HG02763 (cell line): ENCODE measurements around the gene PLAAT3.
"Not testable (repeated sequence)": the region's sequence is repeated elsewhere in the genome, so short reads cannot be mapped to it uniquely, and the experiment has no call there.

Source experiments
- ATAC-seq: cut with Tn5 transposase; IDR thresholded peaks from one replicate; pipeline ENCODE4 v1.9.1; 2021; ENCODE audit warnings: mild to moderate bottlenecking, moderate library complexity; ENCODE audit not compliant: unreplicated experiment

PLAAT3 gene

DNA sequence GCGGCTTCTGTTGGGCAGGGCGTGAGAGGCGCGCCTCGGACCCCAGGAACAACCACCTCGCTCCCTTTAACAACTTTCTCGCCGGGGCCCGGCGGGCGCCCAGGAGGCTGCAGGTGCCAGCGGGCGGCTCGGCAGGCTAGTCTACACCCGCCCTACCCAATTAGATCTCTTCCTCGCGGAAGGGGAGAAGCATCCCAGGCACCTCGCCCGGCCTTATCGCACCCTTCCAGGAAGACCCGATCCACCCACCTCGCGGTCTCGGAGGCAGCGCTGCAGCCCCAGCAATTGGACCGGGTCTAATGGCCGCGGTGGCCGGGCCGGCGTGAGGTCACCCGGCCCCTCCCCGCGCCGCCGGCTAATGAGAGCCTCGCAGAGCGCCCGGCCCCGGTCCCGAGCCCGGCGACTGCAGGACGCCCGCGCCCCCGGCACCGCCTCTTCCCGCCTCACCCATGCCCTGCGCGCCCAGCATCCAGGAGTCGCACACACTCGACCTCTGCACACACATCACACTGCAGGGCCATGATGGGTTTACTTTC is at the start of gene PLAAT3:
Gene PLAAT3, minus strand, starts transcription at position 298 of the 536 bp plus-strand sequence. CDS start 419 bp downstream, outside the sequence.
- no peak for ATAC-seq

DNA sequence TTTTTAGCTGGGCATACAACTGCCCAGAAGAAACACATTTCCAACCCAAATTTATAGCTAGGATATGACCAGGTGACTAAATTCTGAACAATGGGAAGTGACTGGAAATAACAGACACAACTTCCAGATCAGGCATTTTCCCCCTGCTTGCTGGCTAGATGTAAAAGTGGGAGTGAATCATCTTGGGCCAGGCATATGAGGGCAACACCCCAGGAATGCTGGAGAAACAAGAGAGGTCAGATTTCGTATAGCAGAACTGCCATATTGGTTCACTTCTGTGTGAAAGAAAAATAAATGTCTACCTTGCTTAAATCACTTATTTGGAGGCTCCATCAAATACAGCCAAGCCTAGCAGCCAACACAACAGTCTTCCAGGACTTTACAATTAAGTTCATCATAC is 49.6 kb upstream of the PLAAT3 start:
- no peak for ATAC-seq

DNA sequence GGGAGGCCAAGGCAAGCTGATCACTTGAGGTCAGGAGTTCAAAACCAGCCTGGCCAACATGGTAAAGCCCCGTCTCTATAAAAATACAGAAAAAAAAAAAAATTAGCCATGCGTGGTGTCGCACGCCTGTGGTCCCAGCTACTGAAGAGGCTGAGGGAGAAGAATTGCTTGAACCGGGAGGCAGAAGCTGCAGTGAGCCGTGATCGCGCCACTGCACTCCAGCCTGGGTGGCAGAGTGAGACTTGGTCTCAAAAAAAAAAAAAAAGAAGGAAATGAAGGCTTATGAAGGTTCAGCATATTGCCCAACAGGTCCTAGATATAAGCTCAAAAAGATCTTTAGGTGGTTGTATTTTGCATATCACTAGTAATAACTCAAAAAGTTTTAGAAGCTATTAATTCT is 46.7 kb upstream of the PLAAT3 start:
- no peak for ATAC-seq

DNA sequence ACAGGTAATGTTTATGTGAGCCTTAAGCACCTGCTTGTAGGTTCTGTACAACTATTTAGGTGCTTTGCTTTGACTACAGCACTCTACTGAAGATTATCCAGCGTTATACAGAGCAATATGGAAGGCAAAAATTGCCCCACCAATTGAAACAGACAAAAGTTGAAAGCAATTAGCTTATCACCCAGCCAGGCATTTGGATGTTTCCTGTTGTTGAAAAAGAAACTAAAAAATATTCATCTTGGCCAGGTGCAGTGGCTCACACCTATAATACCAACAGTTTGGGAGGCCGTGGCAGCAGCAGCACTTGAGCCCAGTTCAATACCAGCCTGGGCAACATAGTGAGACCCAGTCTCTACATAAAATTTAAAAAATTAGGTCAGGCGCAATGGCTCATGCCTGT is 38.4 kb upstream of the PLAAT3 start:
- ATAC-seq = no peak

DNA sequence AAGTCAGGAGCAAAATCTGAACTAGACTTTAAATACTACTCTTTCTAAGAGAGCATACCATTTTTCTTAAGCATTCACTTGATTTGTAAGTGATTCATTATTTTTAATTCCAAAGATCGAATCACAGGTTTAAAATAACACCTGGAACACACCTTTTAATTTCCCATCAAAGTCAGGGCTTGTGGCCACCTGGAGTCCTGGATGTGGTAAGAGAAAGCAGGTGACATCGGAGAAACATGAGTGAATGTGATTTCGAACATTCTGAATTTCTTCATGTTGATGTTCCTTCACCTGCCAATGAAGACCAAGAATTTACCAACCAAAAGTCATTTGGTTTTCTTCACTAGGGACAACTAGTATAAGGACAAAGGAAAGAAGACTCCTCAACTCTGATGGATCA is 29.0 kb upstream of the PLAAT3 start:
- ATAC-seq = no peak

DNA sequence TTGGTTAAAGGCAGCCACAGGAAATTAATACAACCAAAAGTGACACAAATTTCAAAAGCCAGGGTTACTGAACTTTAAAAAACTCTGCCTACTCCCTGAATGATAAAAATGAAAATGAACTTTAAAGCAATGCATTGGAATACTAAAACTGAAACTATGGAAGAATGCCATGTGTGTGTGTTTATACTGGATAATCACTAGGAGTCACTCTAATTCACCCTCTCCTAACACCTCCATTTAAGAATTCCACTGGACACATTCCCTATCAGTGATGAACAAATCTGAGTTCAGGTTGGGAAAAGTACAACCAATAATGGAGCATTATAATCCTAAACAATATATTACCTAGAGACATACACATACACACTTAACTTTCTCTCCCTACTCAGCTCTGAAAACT is 27.5 kb upstream of the PLAAT3 start:
- no peak for ATAC-seq

DNA sequence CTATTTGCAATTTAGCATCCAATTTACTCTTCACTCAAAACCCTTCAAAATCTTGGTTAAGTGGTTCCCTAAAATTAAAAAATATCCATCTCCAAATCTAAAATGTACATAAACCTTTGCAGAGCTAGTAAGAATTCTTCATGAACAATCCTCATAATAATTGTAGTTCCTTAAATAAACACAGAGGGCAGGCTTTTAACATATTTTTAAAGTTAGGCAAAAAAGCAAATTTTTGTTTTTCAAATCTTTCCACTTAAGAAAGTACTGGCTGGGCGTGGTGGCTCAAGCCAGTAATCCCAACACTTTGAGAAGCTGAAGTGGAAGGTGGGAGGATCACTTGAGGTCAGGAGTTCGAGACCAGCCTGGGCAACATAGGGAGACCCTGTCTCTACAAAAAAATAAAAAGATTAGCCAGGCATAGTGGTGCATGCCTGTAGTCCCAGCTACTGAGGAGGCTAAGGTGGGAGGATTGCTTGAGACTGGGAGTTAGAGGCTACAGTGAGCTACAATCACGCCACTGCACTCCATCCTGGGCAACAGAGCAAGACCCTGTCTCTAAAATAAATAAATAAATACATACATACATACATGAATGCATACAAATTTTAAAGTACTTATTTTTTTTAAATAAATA is 25.1 kb upstream of the PLAAT3 start:
- no peak for ATAC-seq

DNA sequence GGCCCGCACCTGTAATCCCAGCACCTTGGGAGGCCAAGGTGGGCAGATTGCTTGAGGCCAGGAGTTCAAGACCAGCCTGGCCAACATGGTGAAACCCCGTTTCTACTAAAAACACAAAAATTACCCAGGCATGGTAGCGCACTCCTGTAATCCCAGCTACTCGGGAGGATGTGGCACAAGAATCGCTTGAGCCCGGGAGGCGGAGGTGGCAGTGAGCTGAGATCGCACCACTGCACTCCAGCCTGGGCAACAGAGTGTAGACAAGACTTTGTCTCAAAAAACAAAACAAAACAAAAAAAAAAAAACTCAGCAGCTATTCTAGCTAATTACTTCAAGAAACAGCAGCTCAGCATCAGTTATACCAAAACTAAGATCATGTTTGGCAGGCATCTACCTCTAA is 24.2 kb upstream of the PLAAT3 start:
- not testable (repeated sequence) for ATAC-seq

DNA sequence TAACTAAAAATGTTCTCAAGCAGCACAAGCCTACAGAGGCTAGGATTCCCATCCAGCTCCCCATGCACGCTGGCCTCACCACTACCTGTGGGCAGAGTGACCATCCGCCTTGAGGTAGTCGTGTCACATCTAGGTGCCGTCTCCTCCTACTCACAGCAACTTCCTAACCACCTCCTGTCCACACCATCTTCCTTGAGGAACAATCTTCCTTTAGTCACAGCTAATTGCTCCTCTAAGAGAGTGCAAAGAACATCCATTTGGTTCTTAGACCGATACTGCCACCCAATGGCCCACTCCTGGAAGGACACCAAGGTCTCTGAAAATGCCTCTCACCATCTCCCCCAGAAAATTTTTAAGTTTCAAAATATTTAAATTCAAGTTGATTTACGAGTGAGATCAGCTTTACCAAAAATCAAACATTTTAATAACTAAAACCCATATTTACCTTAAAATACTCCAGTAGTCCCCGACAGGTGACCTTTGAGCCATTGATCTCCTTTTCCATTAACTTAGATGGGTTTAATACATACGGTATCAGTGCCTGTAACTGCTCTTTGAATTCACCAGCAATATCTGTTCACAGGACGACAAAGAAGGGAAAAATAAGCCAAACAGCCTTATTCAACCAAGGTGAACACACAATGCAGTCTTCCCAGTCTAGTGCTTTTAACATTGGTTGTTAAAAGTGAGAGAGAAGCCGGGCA is 21.7 kb upstream of the PLAAT3 start:
- ATAC-seq = no peak

DNA sequence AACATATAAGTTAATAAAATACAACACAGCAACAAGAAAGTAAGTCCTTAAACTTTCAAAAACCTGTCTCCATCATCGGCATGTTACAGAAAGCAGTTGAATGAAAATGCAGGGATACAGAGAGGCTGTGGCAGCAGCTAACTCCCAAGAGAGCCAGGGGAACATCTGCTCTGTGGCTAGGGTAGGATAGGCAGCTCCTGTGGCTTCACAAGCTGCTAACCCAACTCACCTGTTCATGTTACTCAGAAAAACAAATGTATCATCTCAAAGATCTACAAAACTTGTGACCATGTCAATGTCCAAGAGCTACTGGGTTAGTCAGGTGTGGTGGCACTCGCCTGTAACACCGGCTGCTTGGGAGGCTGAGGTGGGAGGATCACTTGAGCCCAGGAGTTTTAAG is 15.2 kb upstream of the PLAAT3 start:
- ATAC-seq = no peak

DNA sequence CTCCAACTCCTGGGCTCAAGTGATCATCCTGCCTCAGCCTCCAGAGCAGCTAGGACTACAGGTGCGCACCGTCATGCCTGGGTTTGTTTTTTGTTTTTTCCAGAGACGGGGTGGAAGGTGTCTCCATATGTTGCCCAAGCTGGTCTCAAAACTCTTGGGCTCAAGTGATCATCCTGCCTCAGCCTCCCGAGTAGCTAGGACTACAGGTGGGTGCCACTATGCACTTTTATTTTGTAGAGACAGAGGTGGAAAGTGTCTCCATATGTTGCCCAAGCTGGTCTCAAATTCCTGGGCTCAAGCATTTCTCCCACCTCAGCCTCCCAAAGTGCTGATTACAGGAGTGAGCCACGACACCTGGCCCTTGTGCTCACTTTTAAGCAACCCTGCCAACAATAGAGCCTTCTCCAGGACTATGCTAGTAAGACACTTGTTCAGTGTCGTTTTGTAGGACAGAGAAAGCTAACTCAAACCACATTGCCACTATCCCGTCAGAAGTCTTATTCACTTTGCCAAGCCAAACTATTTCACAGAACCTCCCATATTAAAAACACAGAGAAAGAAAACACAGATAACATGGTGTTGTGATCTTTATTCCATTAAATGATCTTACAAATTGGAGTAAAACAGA is 9.4 kb upstream of the PLAAT3 start:
- ATAC-seq = no peak

DNA sequence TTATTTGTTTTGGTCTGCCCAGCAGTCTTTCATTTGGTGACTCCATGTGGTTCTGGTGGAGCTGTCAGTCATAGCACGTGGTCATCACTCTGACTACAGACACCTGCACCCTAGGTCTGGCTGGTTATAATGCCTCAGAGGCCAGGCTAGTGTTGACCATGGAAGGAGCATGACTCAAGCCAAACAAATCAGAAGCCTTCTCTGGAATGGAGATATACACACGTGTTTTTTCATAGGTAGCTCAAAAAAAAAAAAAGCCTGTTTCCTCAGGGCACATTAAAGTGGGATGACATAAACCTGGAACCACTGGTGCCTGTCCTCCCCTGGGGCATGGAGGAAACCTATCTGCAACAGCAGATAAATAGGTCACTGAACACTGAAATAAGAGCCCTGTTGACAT is 8.1 kb upstream of the PLAAT3 start:
- no peak for ATAC-seq

DNA sequence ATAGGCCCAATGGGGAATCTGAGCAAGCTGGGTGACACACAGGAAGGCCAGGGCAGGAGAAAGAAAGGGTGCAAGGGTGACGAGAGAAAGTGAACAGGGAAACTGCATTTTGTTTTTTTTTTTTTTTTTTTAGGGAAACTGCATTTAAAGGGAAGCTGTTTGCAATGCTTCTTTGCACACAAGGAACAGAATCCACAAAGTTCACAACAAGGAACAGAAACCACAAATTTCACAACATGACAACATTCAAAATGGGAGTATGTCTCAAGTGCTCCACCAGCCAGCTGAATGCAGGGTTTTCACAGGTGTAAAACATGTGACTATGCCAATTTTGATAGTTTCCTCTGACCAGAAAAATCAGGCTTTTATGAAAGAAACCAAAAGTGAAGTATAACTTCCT is 6.8 kb upstream of the PLAAT3 start:
- ATAC-seq = no peak

DNA sequence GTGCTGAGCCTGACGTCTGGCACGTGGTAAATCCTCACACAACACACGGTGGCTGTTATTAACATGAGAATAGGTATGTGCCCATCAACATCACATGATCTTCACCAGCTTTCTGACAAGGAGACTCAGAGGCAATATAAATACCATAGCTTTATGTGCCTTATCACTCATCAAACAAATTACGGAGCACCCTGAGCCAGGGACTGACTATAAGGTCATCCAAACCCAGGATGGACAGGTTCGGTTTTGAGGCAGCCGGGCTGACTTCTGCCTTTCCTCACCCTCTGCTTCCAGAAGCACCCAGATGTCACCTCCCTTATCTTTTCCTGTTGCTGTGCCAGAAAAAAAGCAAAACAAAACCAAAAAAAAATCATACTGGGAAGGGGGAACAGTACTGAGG is 5.7 kb upstream of the PLAAT3 start:
- no peak for ATAC-seq

DNA sequence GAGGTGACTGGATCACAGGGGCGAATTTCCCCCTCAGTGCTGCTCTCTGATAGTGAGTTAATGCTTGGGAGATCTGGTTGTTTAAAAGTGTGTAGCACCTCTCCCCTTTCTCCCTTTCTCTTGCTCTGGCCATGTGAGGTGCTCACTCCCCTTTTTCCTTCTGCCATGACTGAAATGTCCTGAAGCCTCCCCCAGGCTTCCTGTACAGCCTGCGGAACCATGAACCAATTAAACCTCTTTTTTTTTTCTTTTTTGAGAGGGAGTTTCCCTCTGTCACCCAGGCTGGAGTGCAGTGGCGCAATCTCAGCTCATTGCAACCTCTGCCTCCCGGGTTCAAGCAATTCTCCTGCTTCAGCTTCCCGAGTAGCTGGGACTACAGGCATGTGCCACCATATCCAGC is 3.5 kb upstream of the PLAAT3 start:
- ATAC-seq = not testable (repeated sequence)

DNA sequence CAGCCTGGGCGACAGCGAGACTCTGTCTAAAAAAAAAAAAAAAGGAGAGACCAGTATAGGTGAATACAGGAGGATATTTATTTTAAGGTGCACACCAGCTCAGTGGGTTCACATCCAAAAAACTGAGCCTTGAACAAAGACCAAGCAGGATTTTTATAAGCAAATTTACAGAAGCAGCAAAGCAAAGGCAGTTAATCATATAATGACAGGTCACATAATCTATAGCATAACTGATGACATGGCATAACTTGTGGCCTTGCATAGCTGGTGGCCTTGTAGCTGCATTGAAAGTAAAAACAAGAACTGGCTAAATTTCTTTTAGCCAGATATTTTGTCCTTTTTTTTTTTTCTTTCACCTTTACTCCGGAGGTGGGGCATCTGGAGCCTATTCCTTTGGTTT is 2.7 kb upstream of the PLAAT3 start:
- ATAC-seq = no peak

DNA sequence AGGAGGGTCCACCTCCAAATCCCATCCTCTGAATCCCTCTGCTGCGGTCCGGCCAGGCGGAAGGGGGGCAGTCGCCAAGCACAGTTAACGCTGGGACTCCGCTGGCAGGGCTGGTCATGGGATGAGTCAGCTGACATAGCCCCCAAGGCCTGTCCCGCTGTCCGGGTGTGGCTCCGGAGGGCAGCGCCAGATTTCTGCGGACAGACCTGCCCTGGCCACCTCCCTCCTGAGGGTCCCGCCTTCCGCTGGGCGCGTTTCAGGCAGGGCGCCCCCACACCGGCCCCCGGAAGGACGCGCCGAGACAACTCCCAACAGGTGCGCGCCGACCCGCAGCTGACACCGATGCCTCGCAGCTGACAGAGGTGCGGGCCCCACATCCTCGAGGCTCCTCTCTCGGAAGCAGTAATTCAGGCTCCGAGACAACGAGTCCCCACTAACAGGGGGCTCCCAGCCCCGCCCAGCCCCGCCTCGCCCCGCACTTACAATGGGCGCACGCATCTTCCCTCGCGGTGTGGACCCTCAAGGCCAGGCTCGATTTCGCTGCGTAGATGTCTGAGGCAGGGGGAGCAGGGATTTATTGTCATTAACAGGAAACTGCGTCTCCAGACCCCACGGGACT is 607 bp downstream of the PLAAT3 start:
- no peak for ATAC-seq

DNA sequence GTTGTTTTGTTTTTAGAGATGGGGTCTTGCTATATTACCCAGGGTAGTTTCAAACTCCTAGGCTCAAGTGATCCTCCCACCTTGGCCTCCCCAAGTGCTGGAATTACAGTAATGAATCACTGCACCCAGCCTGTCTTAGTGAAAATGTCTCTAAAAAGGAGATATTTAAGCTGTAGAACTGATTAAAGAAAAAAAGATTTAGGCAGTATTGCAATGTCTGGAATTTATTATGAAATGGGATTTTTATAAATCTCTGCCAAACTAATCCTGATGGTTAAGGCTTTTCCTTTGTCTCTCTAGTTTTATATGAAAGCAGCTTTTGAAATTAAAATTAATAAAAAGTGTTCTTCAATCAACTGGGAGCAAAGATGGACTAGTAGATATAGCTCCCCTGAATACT is 2.1 kb downstream of the PLAAT3 start:
- no peak for ATAC-seq

DNA sequence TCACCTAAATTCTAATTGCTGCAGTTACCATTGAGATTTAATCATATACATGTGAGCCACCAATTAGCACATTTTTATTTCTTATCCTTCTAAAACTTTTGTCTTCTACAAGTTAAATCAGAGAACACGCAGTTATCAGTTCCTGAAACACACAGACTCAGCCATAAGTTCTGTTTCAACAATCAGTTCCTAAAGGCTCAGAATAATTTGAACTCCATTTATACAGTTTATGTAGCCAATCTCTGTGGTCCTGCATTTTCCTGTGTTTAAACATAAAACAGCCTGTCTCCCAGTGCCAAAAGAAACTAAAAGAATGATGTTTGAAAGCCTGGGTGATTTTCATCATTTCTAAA is 2.9 kb downstream of the PLAAT3 start:
- ATAC-seq = no peak

DNA sequence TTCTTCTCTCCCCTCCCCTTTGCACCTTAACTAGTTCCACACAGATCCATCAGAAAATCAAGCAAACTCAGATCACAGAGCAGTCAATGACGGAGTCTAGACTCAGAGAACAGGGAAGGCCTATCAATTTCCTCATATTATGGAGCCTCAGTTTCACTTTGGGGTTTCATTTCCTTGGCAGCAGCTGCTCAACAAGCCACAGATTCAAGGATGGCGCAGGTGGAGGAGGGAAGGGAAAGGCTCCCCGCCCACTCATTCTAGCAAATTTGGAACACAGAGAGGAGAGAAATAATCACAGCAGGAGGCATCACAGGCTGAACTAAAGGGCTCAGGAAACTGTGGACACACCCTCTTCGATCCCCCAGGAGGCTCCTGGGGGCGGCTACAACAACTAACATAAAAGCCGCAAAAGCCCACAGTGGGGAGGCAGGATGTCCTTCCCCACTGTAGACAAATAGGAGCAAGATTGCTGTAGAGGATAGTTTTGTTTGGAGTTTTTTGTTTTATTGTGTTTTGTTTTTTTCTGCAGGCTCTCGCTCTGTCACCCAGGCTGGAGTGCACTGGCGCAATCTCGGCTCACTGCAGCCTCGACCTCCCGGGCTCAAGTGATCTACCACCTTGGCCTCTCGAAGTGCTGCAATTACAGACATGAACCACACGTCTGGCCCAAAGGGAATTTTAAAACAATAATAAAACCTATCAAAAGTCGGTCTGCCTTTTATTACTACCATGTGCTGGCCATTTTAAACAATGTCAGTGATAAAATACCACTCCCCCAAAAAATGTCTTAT is 3.4 kb downstream of the PLAAT3 start:
- no peak for ATAC-seq

DNA sequence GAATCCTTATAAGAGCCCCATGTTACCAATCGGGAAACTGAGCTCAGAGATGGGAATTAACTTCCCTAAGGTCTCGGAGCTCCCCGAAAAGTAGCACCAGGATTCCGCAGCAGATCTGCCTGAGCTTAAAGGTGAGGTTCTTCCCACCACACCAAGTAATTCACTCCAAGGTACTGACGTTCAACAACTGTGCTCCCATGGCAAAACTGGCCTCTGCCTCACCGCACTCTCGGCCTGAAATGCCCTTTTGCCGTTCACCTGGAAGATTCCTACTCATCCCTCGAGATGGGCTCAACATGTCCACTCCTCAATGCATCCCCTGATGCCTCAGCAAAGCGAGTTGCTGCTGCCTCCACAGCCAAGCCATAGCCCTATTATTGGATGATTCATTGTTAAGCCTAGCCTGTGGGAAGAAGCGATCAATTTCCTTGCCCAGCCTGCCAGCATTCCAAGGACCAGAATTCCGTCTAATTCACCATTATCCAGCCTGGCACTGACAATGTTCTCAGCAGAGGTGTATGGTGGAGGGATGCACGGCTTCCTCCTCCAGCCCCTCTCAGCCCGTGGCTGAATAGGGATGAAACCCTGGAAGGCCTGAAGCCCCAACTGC is 4.2 kb downstream of the PLAAT3 start:
- ATAC-seq = no peak
